ENCODE results near the gene MARK2.
"Not testable (repeated sequence)": the region's sequence is repeated elsewhere in the genome, so short reads cannot be mapped to it uniquely, and the experiment has no call there.

Gene MARK2

GRCh38 chr11:63838678-63839507 is at the start of gene MARK2:
MARK2 (plus strand) TSS chr11:63839110; CDS start chr11:63839507, 397 bp downstream.
- DNase-seq (ENCODE audit: extremely low spot score, insufficient read length, low read depth) (peak; percentile 81), FAIRE-seq (peak; percentile 96)

GRCh38 chr11:63791495-63792167 is 47.3 kb upstream of the MARK2 start:
- no peak for DNase-seq (ENCODE audit: extremely low spot score, insufficient read length, low read depth)
- no peak for FAIRE-seq

- DNase-seq (ENCODE audit: extremely low spot score, insufficient read length, low read depth) = no peak
- no peak for FAIRE-seq
Measured at GRCh38 chr11:63793161-63793560, 45.7 kb upstream of the MARK2 start.

GRCh38 chr11:63795066-63795465 is 43.8 kb upstream of the MARK2 start:
- FAIRE-seq (no peak), DNase-seq (ENCODE audit: extremely low spot score, insufficient read length, low read depth) (no peak)

GRCh38 chr11:63800921-63801320 is 38.0 kb upstream of the MARK2 start:
- DNase-seq (ENCODE audit: extremely low spot score, insufficient read length, low read depth) (no peak), FAIRE-seq (no peak)

- FAIRE-seq (no peak), DNase-seq (ENCODE audit: extremely low spot score, insufficient read length, low read depth) (no peak)
Measured at GRCh38 chr11:63802637-63803414, 36.1 kb upstream of the MARK2 start.

GRCh38 chr11:63804259-63804658 is 34.7 kb upstream of the MARK2 start:
- FAIRE-seq = no peak
- no peak for DNase-seq (ENCODE audit: extremely low spot score, insufficient read length, low read depth)

GRCh38 chr11:63805844-63806415 is 33.0 kb upstream of the MARK2 start:
- no peak for FAIRE-seq
- no peak for DNase-seq (ENCODE audit: extremely low spot score, insufficient read length, low read depth)

GRCh38 chr11:63810383-63810782 is 28.5 kb upstream of the MARK2 start:
- DNase-seq (ENCODE audit: extremely low spot score, insufficient read length, low read depth); FAIRE-seq: not testable (repeated sequence)

- FAIRE-seq = no peak
Measured at GRCh38 chr11:63811522-63811921, 27.4 kb upstream of the MARK2 start.

GRCh38 chr11:63813035-63813562 is 25.8 kb upstream of the MARK2 start, which contains the start of gene SPINDOC:
SPINDOC (plus strand) TSS chr11:63813456; CDS start chr11:63813687, 231 bp downstream.
- DNase-seq (ENCODE audit: extremely low spot score, insufficient read length, low read depth) (peak; percentile 86), FAIRE-seq (no peak)

More at GRCh38 chr11:63811522-63811921, 27.4 kb upstream of the MARK2 start:
- DNase-seq (ENCODE audit: extremely low spot score, insufficient read length, low read depth) = no peak

- no peak for FAIRE-seq
- peak; percentile 25 for DNase-seq (ENCODE audit: extremely low spot score, insufficient read length, low read depth)
Measured at GRCh38 chr11:63813563-63814382, 25.1 kb upstream of the MARK2 start.

- FAIRE-seq (peak; percentile 15), DNase-seq (ENCODE audit: extremely low spot score, insufficient read length, low read depth) (no peak)
Measured at GRCh38 chr11:63814383-63814736, 24.6 kb upstream of the MARK2 start.

- DNase-seq (ENCODE audit: extremely low spot score, insufficient read length, low read depth) (no peak), FAIRE-seq (no peak)
Measured at GRCh38 chr11:63816166-63816565, 22.7 kb upstream of the MARK2 start.

GRCh38 chr11:63816732-63817131 is 22.2 kb upstream of the MARK2 start:
- FAIRE-seq = no peak
- no peak for DNase-seq (ENCODE audit: extremely low spot score, insufficient read length, low read depth)

GRCh38 chr11:63817758-63818498 is 21.0 kb upstream of the MARK2 start:
- no peak for DNase-seq (ENCODE audit: extremely low spot score, insufficient read length, low read depth)
- FAIRE-seq = no peak

GRCh38 chr11:63818609-63819008 is 20.3 kb upstream of the MARK2 start:
- FAIRE-seq = no peak
- DNase-seq (ENCODE audit: extremely low spot score, insufficient read length, low read depth) = no peak

- no peak for DNase-seq (ENCODE audit: extremely low spot score, insufficient read length, low read depth)
- no peak for FAIRE-seq
Measured at GRCh38 chr11:63821411-63821810, 17.5 kb upstream of the MARK2 start.
